HepG2 (cell line): Measurements from ENCODE around the gene PRR35. TPM values are rescaled to one million over a fixed set of nuclear protein-coding genes. Genes with fewer than 3 reads are reported as not detected.

Source experiments
- ATAC-seq: fragments of 200-7000 bp; cut with Tn5 transposase; 3 replicates; pipeline ENCODE4 v1.9.1; 2020; ENCODE audit warnings: mild to moderate bottlenecking, moderate library complexity
- BruUV-seq: library from RNA; stranded (reverse); fragments of 400-500 nt; replicated peaks from 2 replicates; lab custom pipeline; 2021; lab: Mats Ljungman, UMichigan
- CTCF ChIA-PET: fragments of 300-600 bp; formaldehyde crosslinking; extraction: SDS; loops from one replicate; lab custom pipeline; 2021; ENCODE audit warnings: low total read pairs, inconsistent platforms, low intra/inter-chr PET ratio; lab: Yijun Ruan, JAX
- POLR2A ChIA-PET: fragments of 350-600 bp; sonication (Branson Sonifier 250); formaldehyde crosslinking; loops from one replicate; lab custom pipeline; 2020; ENCODE audit warnings: antibody characterized with exemption, inconsistent platforms; lab: Yijun Ruan, JAX
- DNase-seq: peaks from one replicate; pipeline ENCODE4 v3.0.0-alpha.2; 2015; ENCODE audit warnings: low spot score
- FAIRE-seq: peaks from 3 replicates; lab custom pipeline; 2011; peaks lifted over from hg19 to GRCh38; lab: Jason Lieb, UNC
- H2AFZ ChIP-seq: one replicate; pipeline ENCODE4 v1.6.1; 2011; ENCODE audit warnings: low read length, inconsistent platforms
- H3K27ac ChIP-seq: fragments of 300-600 bp; 3 replicates; pipeline ENCODE4 v1.8.0; 2011; ENCODE audit warnings: mixed run types, mild to moderate bottlenecking, mixed read lengths, low read length, inconsistent platforms; ENCODE audit not compliant: insufficient read depth; ENCODE audit errors: extremely low read length
- H3K27me3 ChIP-seq, 2 experiments: fragments of 200-600 bp in 1 of 2; 2 replicates in 1 of 2; 3 replicates in 1 of 2; pipeline versions ENCODE4 v1.6.0 to v1.8.0; 2011; ENCODE audit warnings: low read length in 2 of 2, mild to moderate bottlenecking in 2 of 2, moderate library complexity in 2 of 2, inconsistent platforms in 1 of 2; ENCODE audit not compliant: insufficient read depth in 2 of 2, control insufficient read depth in 1 of 2
- H3K36me3 ChIP-seq, 2 experiments: fragments of 200-600 bp in 1 of 2; replicated peaks in 1 of 2; 2 replicates in 1 of 2; 3 replicates in 1 of 2; pipeline versions ENCODE4 v1.5.1 to v1.8.0; 2011; ENCODE audit warnings: low read length in 2 of 2, inconsistent platforms in 1 of 2; ENCODE audit not compliant: insufficient read depth in 2 of 2, control insufficient read depth in 1 of 2
- H3K4me1 ChIP-seq: 2 replicates; pipeline ENCODE4 v1.5.1; 2012; ENCODE audit warnings: low read length, inconsistent platforms; ENCODE audit not compliant: insufficient read depth
- H3K4me2 ChIP-seq: 2 replicates; pipeline ENCODE4 v1.6.0; 2011; ENCODE audit warnings: low read depth, low read length, inconsistent platforms
- H3K4me3 ChIP-seq, 3 experiments: fragments of 200-600 bp in 1 of 3; sonication (generic), shearing (Covaris generic) in 1 of 3; replicated peaks in 1 of 3; 2 replicates each; pipeline ENCODE4 v1.5.1; 2011 to 2016; ENCODE audit warnings: low read length in 3 of 3, inconsistent platforms in 2 of 3, low read depth in 2 of 3, mild to moderate bottlenecking in 2 of 3, control low read depth in 1 of 3, mixed read lengths in 1 of 3; ENCODE audit not compliant: insufficient read depth in 1 of 3
- H3K79me2 ChIP-seq: one replicate; pipeline ENCODE4 v1.6.1; 2011; ENCODE audit warnings: low read length, inconsistent platforms; ENCODE audit not compliant: insufficient read depth
- H3K9ac ChIP-seq: 2 replicates; pipeline ENCODE4 v1.6.0; 2011; ENCODE audit warnings: mild to moderate bottlenecking, low read depth, low read length, inconsistent platforms; ENCODE audit not compliant: insufficient read depth
- H3K9me3 ChIP-seq: 2 replicates; pipeline ENCODE4 v1.5.1; 2012; ENCODE audit warnings: mild to moderate bottlenecking, low read length
- H4K20me1 ChIP-seq: 2 replicates; pipeline ENCODE4 v1.6.0; 2011; ENCODE audit warnings: inconsistent platforms, mild to moderate bottlenecking, low read length, moderate library complexity; ENCODE audit not compliant: insufficient read depth
- ARNTL ChIP-seq: sonication (generic); formaldehyde crosslinking; IDR thresholded peaks from 2 replicates; pipeline ENCODE4 v1.4.0; 2020; ENCODE audit warnings: mild to moderate bottlenecking, missing genetic modification reagents
- ATF3 ChIP-seq: sonication (generic); formaldehyde crosslinking; IDR thresholded peaks from 2 replicates; pipeline ENCODE4 v1.4.0; 2020; ENCODE audit warnings: missing genetic modification reagents
- CREBL2 ChIP-seq: sonication (generic); formaldehyde crosslinking; IDR thresholded peaks from 2 replicates; pipeline ENCODE4 v1.8.1; 2023; ENCODE audit warnings: missing genetic modification reagents, mild to moderate bottlenecking, borderline replicate concordance
- DR1 ChIP-seq: sonication (generic); formaldehyde crosslinking; IDR thresholded peaks from 2 replicates; pipeline ENCODE4 v1.8.0; 2021; ENCODE audit warnings: mild to moderate bottlenecking, missing genetic modification reagents, inconsistent platforms
- ERF ChIP-seq: IDR thresholded peaks from 2 replicates; pipeline ENCODE4 v1.6.1; 2018; ENCODE audit warnings: missing biosample characterization, missing genetic modification reagents
- GMEB1 ChIP-seq: sonication (generic); formaldehyde crosslinking; IDR thresholded peaks from 2 replicates; pipeline ENCODE4 v1.5.1; 2020; ENCODE audit warnings: missing genetic modification reagents, mild to moderate bottlenecking, borderline replicate concordance
- HNF4G ChIP-seq, 2 experiments: sonication (generic) in 1 of 2; formaldehyde crosslinking in 1 of 2; IDR thresholded peaks; 2 replicates each; pipeline versions ENCODE4 v1.4.0 to v1.6.1; 2011 to 2020; ENCODE audit warnings: borderline replicate concordance in 2 of 2, low read depth in 2 of 2, mild to moderate bottlenecking in 2 of 2, low read length in 1 of 2, missing genetic modification reagents in 1 of 2, moderate library complexity in 1 of 2
- ISL2 ChIP-seq: sonication (generic); formaldehyde crosslinking; IDR thresholded peaks from 2 replicates; pipeline ENCODE4 v1.5.0; 2020; ENCODE audit warnings: missing genetic modification reagents
- NR2C2 ChIP-seq: sonication (generic); formaldehyde crosslinking; IDR thresholded peaks from 2 replicates; pipeline ENCODE4 v1.4.0; 2020; ENCODE audit warnings: missing genetic modification reagents, mild to moderate bottlenecking, moderate library complexity, borderline replicate concordance
- NR2F6 ChIP-seq, 2 experiments: IDR thresholded peaks; 2 replicates each; pipeline ENCODE4 v1.6.1; 2016; ENCODE audit warnings: antibody characterized with exemption in 1 of 2, mild to moderate bottlenecking in 1 of 2
- USF2 ChIP-seq, 2 experiments: sonication (generic) in 1 of 2; formaldehyde crosslinking in 1 of 2; IDR thresholded peaks; 2 replicates each; pipeline versions ENCODE4 v1.5.1 to v1.6.1; 2011 to 2020; ENCODE audit warnings: borderline replicate concordance in 1 of 2, low read depth in 1 of 2, low read length in 1 of 2, mild to moderate bottlenecking in 1 of 2, missing genetic modification reagents in 1 of 2, moderate library complexity in 1 of 2
- ZFP62 ChIP-seq: sonication (generic); formaldehyde crosslinking; IDR thresholded peaks from 2 replicates; pipeline ENCODE4 v1.4.0; 2020; ENCODE audit warnings: missing genetic modification reagents
- ZFP90 ChIP-seq: sonication (generic); formaldehyde crosslinking; IDR thresholded peaks from 2 replicates; pipeline ENCODE4 v1.8.0; 2022; ENCODE audit warnings: missing genetic modification reagents, mild to moderate bottlenecking, inconsistent platforms, borderline replicate concordance
- ZNF354B ChIP-seq: sonication (generic); formaldehyde crosslinking; IDR thresholded peaks from 2 replicates; pipeline ENCODE4 v1.8.0; 2022; ENCODE audit warnings: mild to moderate bottlenecking, missing genetic modification reagents
- ZNF761 ChIP-seq: sonication (generic); formaldehyde crosslinking; conservative IDR thresholded peaks from 2 replicates; pipeline ENCODE4 v1.4.0; 2020; ENCODE audit warnings: mild to moderate bottlenecking, missing genetic modification reagents
- ZNF781 ChIP-seq: sonication (generic); formaldehyde crosslinking; IDR thresholded peaks from 2 replicates; pipeline ENCODE4 v1.5.1; 2020; ENCODE audit warnings: borderline replicate concordance, mild to moderate bottlenecking, missing genetic modification reagents; ENCODE audit errors: not compliant biosample characterization
- ZNF790 ChIP-seq: sonication (generic); formaldehyde crosslinking; IDR thresholded peaks from 2 replicates; pipeline ENCODE4 v1.8.0; 2022; ENCODE audit warnings: missing genetic modification reagents, mild to moderate bottlenecking, borderline replicate concordance
- WGBS: methylation state at CpG from one replicate; pipeline ENCODE4 v1.1.6; 2017; ENCODE audit warnings: low lambda C conversion rate; 5-methylcytosine and 5-hydroxymethylcytosine counted together
- in situ Hi-C: cut with HindIII; loops from 2 replicates; pipeline ENCODE4 v1.10.0; 2017; ENCODE audit warnings: low pct_unique_long_range_greater_than_20kb; ENCODE audit not compliant: extremely low pct_ligation_motif_present
- intact Hi-C: fragments of 100-400 bp; cut with micrococcal nuclease; formaldehyde crosslinking; loops from one replicate; pipeline ENCODE4 v1.10.0; 2022; ENCODE audit not compliant: unreplicated experiment
- polyA plus RNA-seq, 8 experiments: library from polyadenylated mRNA; depleted of rRNA in 3 of 8; stranded (reverse) in 7 of 8; unstranded in 1 of 8; fragments of >200 nt; fragmentation: Illumina TruSeq in 4 of 8; extraction: Trizol in 4 of 8; gene quantifications; 2 replicates each; pipeline versions ENCODE4 v1.2.1 to v1.2.3, GENCODE V29; 2011 to 2016; ENCODE audit warnings: low read depth in 4 of 8, missing spikeins in 1 of 8, mixed read lengths in 1 of 8; ENCODE audit not compliant: insufficient read depth in 1 of 8
- total RNA-seq, 5 experiments: library from RNA; depleted of rRNA; stranded (reverse); fragments of >200 nt; fragmentation: Illumina TruSeq; extraction: Trizol; gene quantifications; 2 replicates each; pipeline ENCODE4 v1.2.3, GENCODE V29; 2016; ENCODE audit warnings: low read depth in 1 of 5

Gene PRR35
- total and polyA plus RNA-seq, 2 of the 13 experiments (the other 11 are each of a cell fraction or from before 2014, with no cell fraction given): 0.07 to 0.16 TPM

- peaks cover 36% of the 10 kb centered on the region for H3K79me2 ChIP-seq
- DNase-seq (peak; percentile 73), FAIRE-seq (peak; percentile 43), ATAC-seq (peak; percentile 79)
- no peaks in the 10 kb centered on the region for H3K9me3 ChIP-seq
- H3K4me1 ChIP-seq: peaks cover 21% of the 10 kb centered on the region
- TSS peak; percentile 48 for BruUV-seq
- H3K27me3 ChIP-seq: no peaks in the 10 kb centered on the region
- intact Hi-C loops (no loop called here), in situ Hi-C loops (no loop called here)
- peak overlapping the region; percentile 79 for H3K4me2 ChIP-seq
- ChIA-PET CTCF (no interaction called here), POLR2A (interaction anchor here (0.8 to 2.6 kb wide), 13 partner anchors 10 to 44 kb away, joined by 3 to 17 read pairs (median 4); partner anchors contain the start of genes CAPN15 and NHLRC4)
- H2AFZ ChIP-seq: no peak overlapping the region
- H3K4me3 ChIP-seq: peak overlapping the region; percentile 36 to 53 (median 39); a peak in 5 of 6 replicates
- peak overlapping the region; percentile 74 for H3K9ac ChIP-seq
- peak overlapping the region; percentile 85 for H3K27ac ChIP-seq
- H4K20me1 ChIP-seq: no peaks in the 10 kb centered on the region
- 53% methylated on average over 17 of the region's 51 CpGs for WGBS
- peaks cover 4 to 6% of the 10 kb centered on the region in 2 experiments; a peak in 3 of 5 replicates for H3K36me3 ChIP-seq
- peak; percentile 60; the same call in 1 of the 2 replicates for TF ChIP-seq ARNTL (CRISPR knock-in tag)
- peak; percentile 81 for TF ChIP-seq ATF3 (CRISPR knock-in tag)
- peak; percentile 43; the same call in 1 of the 2 replicates for TF ChIP-seq ERF (CRISPR knock-in tag)
- TF ChIP-seq ZNF781 (CRISPR knock-in tag): peak; percentile 59
- TF ChIP-seq ZFP62 (CRISPR knock-in tag): no peak
- 0 out of 2 replicates have a peak, but pooled peaks have one; percentile 43 for TF ChIP-seq ZFP90 (CRISPR knock-in tag)
- TF ChIP-seq ISL2 (CRISPR knock-in tag): no peak; the same call in 1 of the 2 replicates
- TF ChIP-seq CREBL2: no peak
- peak; percentile 89 for TF ChIP-seq HNF4G (IDR thresholded peaks at IDR 0.05; ENCODE audit: borderline replicate concordance, low read depth, low read length)
- TF ChIP-seq HNF4G (CRISPR knock-in tag; IDR thresholded peaks at IDR 0.05; ENCODE audit: borderline replicate concordance, low read depth): peak; percentile 80; the same call in 1 of the 2 replicates
- TF ChIP-seq GMEB1 (CRISPR knock-in tag): peak; percentile 17; the same call in 1 of the 2 replicates
- no peak for TF ChIP-seq USF2 (IDR thresholded peaks at IDR 0.05; ENCODE audit: low read depth, low read length)
- TF ChIP-seq USF2 (CRISPR knock-in tag; IDR thresholded peaks at IDR 0.05; ENCODE audit: borderline replicate concordance): peak; percentile 46; the same call in 1 of the 2 replicates
- TF ChIP-seq ZNF761: no peak
- no peak for TF ChIP-seq ZNF354B (CRISPR knock-in tag)
- TF ChIP-seq NR2F6 (IDR thresholded peaks at IDR 0.05): peak; percentile 73
- TF ChIP-seq NR2F6 (CRISPR knock-in tag; IDR thresholded peaks at IDR 0.05): peak; percentile 66
- peak; percentile 89 for TF ChIP-seq NR2C2 (CRISPR knock-in tag)
- 0 out of 2 replicates have a peak, but pooled peaks have one; percentile 66 for TF ChIP-seq DR1 (CRISPR knock-in tag)
- no peak for TF ChIP-seq ZNF790 (CRISPR knock-in tag)
These were observed 16.7 kb upstream of the PRR35 start for GRCh38 chr16:543301-544164.
